Thyroid gland (tissue), 4 donors: ENCODE measurements around the gene SV2B. TPM values are rescaled to one million over a fixed set of nuclear protein-coding genes. Genes with fewer than 3 reads are reported as not detected.

Experiments
- DNase-seq, 2 donors: peaks; one replicate each; pipeline ENCODE4 v3.0.0-alpha.2; 2019
- H3K27ac ChIP-seq, 3 donors: fragments of 200-600 bp; sonication (generic); 1 replicate in 2 of 3; 2 replicates in 1 of 3; pipeline ENCODE4 v1.5.1; 2016 to 2019; ENCODE audit warnings: mild to moderate bottlenecking in 1 of 3, moderate library complexity in 1 of 3
- H3K27me3 ChIP-seq: fragments of 200-600 bp; sonication (generic); one replicate; pipeline ENCODE4 v1.5.1; 2019
- H3K36me3 ChIP-seq, 2 donors: fragments of 200-600 bp; sonication (generic); one replicate each; pipeline ENCODE4 v1.5.1; 2016 to 2019
- H3K4me1 ChIP-seq, 2 donors: fragments of 200-600 bp; sonication (generic); one replicate each; pipeline ENCODE4 v1.5.1; 2017 to 2019
- H3K4me3 ChIP-seq, 3 donors: fragments of 200-600 bp; sonication (generic); replicated peaks in 1 of 3; 1 replicate in 2 of 3; 2 replicates in 1 of 3; pipeline ENCODE4 v1.5.1; 2016; ENCODE audit warnings: mild to moderate bottlenecking in 1 of 3
- H3K9me3 ChIP-seq: fragments of 200-600 bp; sonication (generic); one replicate; pipeline ENCODE4 v1.5.1; 2017
- POLR2A ChIP-seq, 2 donors: fragments of 450-650 bp; IDR thresholded peaks; one replicate each; pipeline ENCODE4 v1.6.1; 2017; ENCODE audit warnings: antibody characterized with exemption in 2 of 2, mild to moderate bottlenecking in 2 of 2, moderate library complexity in 1 of 2
- WGBS, 2 donors: methylation state at CpG; one replicate each; pipeline ENCODE4 v1.1.5; 2017; 5-methylcytosine and 5-hydroxymethylcytosine counted together
- intact Hi-C: fragments of 100-400 bp; cut with DNase I; formaldehyde crosslinking; loops from one replicate; pipeline ENCODE4 v1.15.1; 2023
- total RNA-seq, 4 donors: library from RNA; depleted of rRNA; stranded (reverse); fragments of >200 nt; gene quantifications; one replicate each; pipeline ENCODE4 v1.2.3, GENCODE V29; 2016
- TF ChIP-seq, protein P1 (sequence below), 6 experiments: fragments of 200-600 bp in 3 of 6; fragments of 450-650 bp in 3 of 6; sonication (generic) in 3 of 6; IDR thresholded peaks; one replicate each; pipeline ENCODE4 v1.5.1; 2016 to 2019; ENCODE audit warnings: antibody characterized with exemption in 6 of 6, mild to moderate bottlenecking in 2 of 6, inconsistent platforms in 1 of 6, moderate library complexity in 1 of 6

Gene SV2B
- total RNA-seq, 4 donors from 2014 or later, result 0.83 to 3.9 (median 2.2) TPM

DNA sequence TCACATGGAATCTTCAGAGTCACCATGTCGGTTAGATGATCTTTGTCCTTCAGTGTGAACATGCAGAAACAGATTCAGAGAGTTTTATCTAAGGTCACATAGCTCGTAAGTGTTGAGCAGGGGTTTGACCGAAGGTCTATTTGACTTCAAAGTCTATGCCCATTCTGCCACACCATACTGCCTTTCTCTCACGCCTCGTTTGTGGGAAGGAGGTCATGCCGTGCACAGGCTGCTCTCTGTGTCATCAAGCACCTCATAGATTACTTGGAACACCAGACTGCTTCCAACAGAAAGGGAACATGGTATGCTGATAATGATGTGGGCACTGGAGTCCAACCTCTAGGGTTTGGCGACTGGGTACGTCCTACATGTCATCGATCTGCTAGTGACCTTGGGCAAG lies 128.8 kb downstream of the SV2B start:
- 84 to 92% methylated on average over 9 of the region's 9 CpGs for WGBS, 2 donors
- TF ChIP-seq, protein P1, sequence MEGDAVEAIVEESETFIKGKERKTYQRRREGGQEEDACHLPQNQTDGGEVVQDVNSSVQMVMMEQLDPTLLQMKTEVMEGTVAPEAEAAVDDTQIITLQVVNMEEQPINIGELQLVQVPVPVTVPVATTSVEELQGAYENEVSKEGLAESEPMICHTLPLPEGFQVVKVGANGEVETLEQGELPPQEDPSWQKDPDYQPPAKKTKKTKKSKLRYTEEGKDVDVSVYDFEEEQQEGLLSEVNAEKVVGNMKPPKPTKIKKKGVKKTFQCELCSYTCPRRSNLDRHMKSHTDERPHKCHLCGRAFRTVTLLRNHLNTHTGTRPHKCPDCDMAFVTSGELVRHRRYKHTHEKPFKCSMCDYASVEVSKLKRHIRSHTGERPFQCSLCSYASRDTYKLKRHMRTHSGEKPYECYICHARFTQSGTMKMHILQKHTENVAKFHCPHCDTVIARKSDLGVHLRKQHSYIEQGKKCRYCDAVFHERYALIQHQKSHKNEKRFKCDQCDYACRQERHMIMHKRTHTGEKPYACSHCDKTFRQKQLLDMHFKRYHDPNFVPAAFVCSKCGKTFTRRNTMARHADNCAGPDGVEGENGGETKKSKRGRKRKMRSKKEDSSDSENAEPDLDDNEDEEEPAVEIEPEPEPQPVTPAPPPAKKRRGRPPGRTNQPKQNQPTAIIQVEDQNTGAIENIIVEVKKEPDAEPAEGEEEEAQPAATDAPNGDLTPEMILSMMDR (IDR thresholded peaks at IDR 0.05), result no peak
- TF ChIP-seq POLR2A (IDR thresholded peaks at IDR 0.05), result no peak
- Histone ChIP-seq H3K9me3 (no peaks in the 10 kb centered on the region), H3K27me3 (no peaks in the 10 kb centered on the region), H3K4me3 (no peak overlapping the region), H3K4me1 (no peaks in the 10 kb centered on the region), H3K36me3 (no peaks in the 10 kb centered on the region), H3K27ac (no peak overlapping the region)
- DNase-seq, result no peak
- intact Hi-C loops, result no loop called here

DNA sequence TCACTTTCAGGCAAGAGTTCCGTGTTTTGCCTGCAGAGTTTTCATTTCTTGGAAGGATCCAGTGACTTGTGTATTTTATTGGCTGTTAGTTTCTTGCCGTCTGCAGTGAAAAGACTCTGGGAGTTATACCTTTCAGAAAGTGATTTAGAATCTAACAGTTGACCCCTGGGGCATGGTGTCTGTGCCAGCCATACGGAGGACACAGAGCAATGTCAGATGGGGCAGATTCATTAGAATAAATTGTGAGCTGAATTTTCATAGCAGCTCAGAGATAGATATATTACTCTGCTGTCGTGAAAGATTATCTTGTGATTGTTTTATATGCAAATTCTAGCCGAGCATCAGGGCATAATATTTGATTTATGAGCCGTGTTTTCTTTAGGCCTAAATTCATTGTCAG lies 131.6 kb downstream of the SV2B start:
- Histone ChIP-seq H3K36me3 (no peaks in the 10 kb centered on the region), H3K27ac (no peak overlapping the region), H3K27me3 (no peaks in the 10 kb centered on the region), H3K4me1 (no peaks in the 10 kb centered on the region), H3K4me3 (no peak overlapping the region), H3K9me3 (no peaks in the 10 kb centered on the region)
- DNase-seq, result no peak
- TF ChIP-seq, protein P1 (IDR thresholded peaks at IDR 0.05), result no peak
- TF ChIP-seq POLR2A (IDR thresholded peaks at IDR 0.05), result no peak
- WGBS, 2 donors, result 81 to 89% methylated on average over 6 of the region's 6 CpGs
- intact Hi-C loops, result no loop called here

GRCh38 chr15:91234759-91235158 lies 134.7 kb downstream of the SV2B start:
- TF ChIP-seq, protein P1 (IDR thresholded peaks at IDR 0.05), result no peak
- TF ChIP-seq POLR2A (IDR thresholded peaks at IDR 0.05), result no peak
- H3K27me3 ChIP-seq, result no peaks in the 10 kb centered on the region
- intact Hi-C loops, result no loop called here
- no peak for DNase-seq
- H3K27ac ChIP-seq, result no peak overlapping the region
- H3K9me3 ChIP-seq, result no peaks in the 10 kb centered on the region
- H3K4me3 ChIP-seq, result no peak overlapping the region
- 72 to 74% methylated on average over 2 of the region's 2 CpGs for WGBS, 2 donors
- H3K4me1 ChIP-seq, result no peaks in the 10 kb centered on the region
- H3K36me3 ChIP-seq, result no peaks in the 10 kb centered on the region

DNA sequence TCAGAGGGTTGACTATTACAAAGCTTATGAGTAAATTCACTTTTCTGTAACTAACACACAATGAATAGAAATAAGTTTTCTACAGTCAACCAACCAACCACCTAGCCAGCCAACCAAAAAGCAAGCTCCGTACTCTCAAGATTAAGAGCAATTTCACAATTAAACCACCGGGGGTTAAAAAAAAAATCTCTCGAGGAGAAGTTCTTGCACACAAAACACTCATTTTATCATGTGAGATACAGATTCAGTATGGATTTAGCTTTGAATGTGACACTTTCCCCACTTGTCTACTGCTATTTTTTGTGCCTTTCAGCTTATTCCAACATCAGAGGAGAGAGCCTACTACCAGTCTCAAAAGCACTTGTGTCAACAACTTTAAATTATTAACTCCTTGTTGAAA lies 135.3 kb downstream of the SV2B start:
- Histone ChIP-seq H3K9me3 (no peaks in the 10 kb centered on the region), H3K27ac (no peak overlapping the region), H3K27me3 (no peaks in the 10 kb centered on the region), H3K36me3 (no peaks in the 10 kb centered on the region), H3K4me1 (no peaks in the 10 kb centered on the region), H3K4me3 (no peak overlapping the region)
- WGBS, 2 donors, result 48 to 55% methylated on average over 3 of the region's 3 CpGs
- TF ChIP-seq, protein P1 (IDR thresholded peaks at IDR 0.05), result no peak
- no peak for TF ChIP-seq POLR2A (IDR thresholded peaks at IDR 0.05)
- intact Hi-C loops, result no loop called here
- no peak for DNase-seq

GRCh38 chr15:91237445-91237844 lies 137.4 kb downstream of the SV2B start:
- Histone ChIP-seq H3K4me1 (no peaks in the 10 kb centered on the region), H3K9me3 (no peaks in the 10 kb centered on the region), H3K4me3 (no peak overlapping the region), H3K27ac (no peak overlapping the region), H3K27me3 (no peaks in the 10 kb centered on the region), H3K36me3 (no peaks in the 10 kb centered on the region)
- WGBS, 2 donors, result 74 to 85% methylated on average over 5 of the region's 5 CpGs
- intact Hi-C loops, result no loop called here
- DNase-seq, result no peak
- no peak for TF ChIP-seq POLR2A (IDR thresholded peaks at IDR 0.05)
- TF ChIP-seq, protein P1 (IDR thresholded peaks at IDR 0.05), result no peak
